SU-DHL-6 (cell line): ENCODE data around the gene MAP4K2.
"Not testable (repeated sequence)": the region's sequence is repeated elsewhere in the genome, so short reads cannot be mapped to it uniquely, and the experiment has no call there.

Source experiments
- H2AFZ ChIP-seq: fragments of 200-600 bp; sonication (generic); 2 replicates; pipeline ENCODE4 v1.6.1; 2014; ENCODE audit warnings: low read depth, mild to moderate bottlenecking, moderate library complexity, mixed read lengths, antibody characterized with exemption, low read length; ENCODE audit not compliant: severe bottlenecking
- H3F3A ChIP-seq: fragments of 200-600 bp; shearing (Covaris generic); 2 replicates; pipeline ENCODE4 v1.6.0; 2016; ENCODE audit warnings: antibody characterized with exemption, mild to moderate bottlenecking; ENCODE audit not compliant: insufficient read depth
- H3K27ac ChIP-seq: fragments of 200-600 bp; sonication (generic); 2 replicates; pipeline ENCODE4 v1.5.1; 2016; ENCODE audit warnings: low read depth, mild to moderate bottlenecking, low read length, moderate library complexity, mixed read lengths
- H3K27me3 ChIP-seq: fragments of 200-600 bp; sonication (generic), shearing (Covaris generic); 2 replicates; pipeline ENCODE4 v1.6.0; 2014; ENCODE audit warnings: mild to moderate bottlenecking, low read length
- H3K36me3 ChIP-seq: fragments of 200-600 bp; sonication (generic); 2 replicates; pipeline ENCODE4 v1.6.1; 2014; ENCODE audit warnings: mild to moderate bottlenecking, low read length, mixed read lengths
- H3K4me2 ChIP-seq: fragments of 300-600, 200-600 bp; shearing (Covaris generic), sonication (generic); 2 replicates; pipeline ENCODE4 v1.6.0; 2014; ENCODE audit warnings: low read length, low read depth, mild to moderate bottlenecking; ENCODE audit not compliant: poor library complexity, severe bottlenecking
- H3K4me3 ChIP-seq: fragments of 200-600 bp; sonication (generic); 2 replicates; pipeline ENCODE4 v1.5.1; 2014; ENCODE audit warnings: antibody characterized with exemption, low read length, mild to moderate bottlenecking, mixed read lengths; ENCODE audit not compliant: insufficient read depth, poor library complexity, severe bottlenecking
- H3K79me2 ChIP-seq: fragments of 200-600 bp; sonication (generic); 2 replicates; pipeline ENCODE4 v1.6.1; 2014; ENCODE audit warnings: mild to moderate bottlenecking, low read length, moderate library complexity; ENCODE audit not compliant: insufficient read depth
- H3K9ac ChIP-seq: fragments of 200-600 bp; sonication (generic); 2 replicates; pipeline ENCODE4 v1.7.0; 2014; ENCODE audit warnings: mild to moderate bottlenecking, low read length
- H3K9me2 ChIP-seq: fragments of 200-600 bp; sonication (generic); replicated peaks from 2 replicates; pipeline ENCODE4 v1.6.1; 2014; ENCODE audit warnings: low read length; ENCODE audit not compliant: insufficient read depth
- H3K9me3 ChIP-seq: fragments of 200-600 bp; sonication (generic); 2 replicates; pipeline ENCODE4 v1.6.1; 2014; ENCODE audit warnings: low read length, mixed read lengths; ENCODE audit not compliant: insufficient read depth
- H4K20me1 ChIP-seq: fragments of 200-600 bp; sonication (generic); 2 replicates; pipeline ENCODE4 v1.6.1; 2014; ENCODE audit warnings: low read depth, mild to moderate bottlenecking, antibody characterized with exemption, low read length, moderate library complexity, mixed read lengths
- CTCF ChIP-seq: fragments of 200-600 bp; sonication (generic); IDR thresholded peaks from one replicate; pipeline ENCODE4 v1.5.1; 2017; ENCODE audit warnings: antibody characterized with exemption, mild to moderate bottlenecking, low read length, moderate library complexity; ENCODE audit not compliant: insufficient read depth, poor library complexity, severe bottlenecking
- EZH2phosphoT487 ChIP-seq: fragments of 200-600 bp; sonication (generic), shearing (Covaris generic); conservative IDR thresholded peaks from 2 replicates; pipeline ENCODE4 v1.6.1; 2018; ENCODE audit warnings: mild to moderate bottlenecking, antibody characterized with exemption, low read length, moderate library complexity, mixed read lengths

Gene MAP4K2

GRCh38 chr11:64846998-64847666 is 44.1 kb upstream of the MAP4K2 start:
- H3K4me3 ChIP-seq, result no peak overlapping the region
- H3K4me2 ChIP-seq, result peak overlapping the region; percentile 94
- H3K9ac ChIP-seq, result peak overlapping the region; percentile 67
- no peaks in the 10 kb centered on the region; the same call in 1 of the 2 replicates for H3K79me2 ChIP-seq
- H3K27me3 ChIP-seq, result no peaks in the 10 kb centered on the region
- no peaks in the 10 kb centered on the region for H3K36me3 ChIP-seq
- H3K27ac ChIP-seq, result peak overlapping the region; percentile 100
- no peak overlapping the region for H2AFZ ChIP-seq
- H3F3A ChIP-seq, result peaks cover 55% of the 10 kb centered on the region
- H4K20me1 ChIP-seq, result no peaks in the 10 kb centered on the region
- TF ChIP-seq EZH2phosphoT487 (no peak), CTCF (peak; percentile 92)
- no peaks in the 10 kb centered on the region for H3K9me3 ChIP-seq
- H3K9me2 ChIP-seq, result no peaks in the 10 kb centered on the region

GRCh38 chr11:64845776-64846129 is 42.7 kb upstream of the MAP4K2 start:
- H3K4me2 ChIP-seq, H3K27me3 ChIP-seq: not testable (repeated sequence)

GRCh38 chr11:64845129-64845775 is 42.2 kb upstream of the MAP4K2 start:
- TF ChIP-seq EZH2phosphoT487 (no peak), CTCF (no peak)
- H3K79me2 ChIP-seq, result no peaks in the 10 kb centered on the region; the same call in 1 of the 2 replicates
- no peaks in the 10 kb centered on the region for H3K36me3 ChIP-seq
- no peaks in the 10 kb centered on the region for H4K20me1 ChIP-seq
- peak overlapping the region; percentile 72 for H3K4me2 ChIP-seq
- peak overlapping the region; percentile 64 for H3K4me3 ChIP-seq
- no peaks in the 10 kb centered on the region for H3K9me2 ChIP-seq
- peak overlapping the region; percentile 50 for H2AFZ ChIP-seq
- H3F3A ChIP-seq, result peaks cover 37% of the 10 kb centered on the region
- peak overlapping the region; percentile 70 for H3K9ac ChIP-seq
- H3K27me3 ChIP-seq, result no peaks in the 10 kb centered on the region
- H3K27ac ChIP-seq, result peak overlapping the region; percentile 62
- H3K9me3 ChIP-seq, result no peaks in the 10 kb centered on the region

More at GRCh38 chr11:64845776-64846129, 42.7 kb upstream of the MAP4K2 start:
- not testable (repeated sequence) for H3K9me2 ChIP-seq, H3K27ac ChIP-seq, H3K9ac ChIP-seq, H4K20me1 ChIP-seq, H2AFZ ChIP-seq, H3K36me3 ChIP-seq, H3K9me3 ChIP-seq, H3K4me3 ChIP-seq, H3K79me2 ChIP-seq
- H3F3A ChIP-seq, result peaks cover 41% of the 10 kb centered on the region
